ENCODE results near the gene TMC6. TPM values are rescaled to one million over a fixed set of nuclear protein-coding genes. Genes with fewer than 3 reads are reported as not detected.
"Not testable (repeated sequence)": the region's sequence is repeated elsewhere in the genome, so short reads cannot be mapped to it uniquely, and the experiment has no call there.

TMC6 gene
- total RNA-seq, 1 donor from 2014 or later, result 17.3 TPM

- DNase-seq (ENCODE audit: low read depth), result no peak
Observed at GRCh38 chr17:78124836-78125137, 3.8 kb downstream of the TMC6 start.

DNA sequence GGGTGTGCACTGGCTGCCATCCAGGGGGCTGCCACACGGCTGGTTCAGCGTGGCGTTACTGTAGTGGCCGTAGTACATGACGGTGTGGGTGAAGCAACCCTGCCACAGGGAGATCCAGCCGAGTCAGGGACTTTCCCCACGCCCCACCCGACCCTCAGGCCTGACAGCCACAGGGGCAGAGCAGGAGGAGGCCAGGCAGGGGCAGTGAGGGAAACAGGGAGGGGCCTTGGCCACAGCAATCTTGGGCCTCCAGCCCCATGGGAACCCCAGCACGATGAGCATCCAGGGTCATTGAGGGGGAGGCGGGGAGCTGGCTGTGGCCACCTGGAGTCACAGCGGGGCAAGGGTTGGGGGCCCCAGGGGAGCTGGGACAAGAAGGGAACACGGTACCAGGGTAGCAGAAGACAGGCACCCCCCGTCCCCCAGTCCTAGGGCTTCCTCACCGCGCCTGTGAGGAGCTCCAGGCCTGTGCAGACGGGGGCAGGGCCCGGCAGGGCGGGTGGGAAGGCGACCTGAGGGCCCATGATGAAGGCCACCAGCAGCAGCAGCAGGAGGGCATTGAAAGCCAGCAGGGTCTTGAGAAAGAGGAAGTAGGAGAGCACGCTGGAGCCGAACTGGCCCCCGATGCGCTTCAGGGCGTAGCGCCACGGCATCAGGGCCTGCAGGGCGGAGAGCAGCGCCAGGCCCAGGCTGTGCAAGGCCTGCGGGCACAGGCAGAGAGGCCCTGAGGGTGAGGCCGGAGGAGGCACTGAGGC lies 4.3 kb downstream of the TMC6 start:
- no peak for DNase-seq (ENCODE audit: low read depth)

DNA sequence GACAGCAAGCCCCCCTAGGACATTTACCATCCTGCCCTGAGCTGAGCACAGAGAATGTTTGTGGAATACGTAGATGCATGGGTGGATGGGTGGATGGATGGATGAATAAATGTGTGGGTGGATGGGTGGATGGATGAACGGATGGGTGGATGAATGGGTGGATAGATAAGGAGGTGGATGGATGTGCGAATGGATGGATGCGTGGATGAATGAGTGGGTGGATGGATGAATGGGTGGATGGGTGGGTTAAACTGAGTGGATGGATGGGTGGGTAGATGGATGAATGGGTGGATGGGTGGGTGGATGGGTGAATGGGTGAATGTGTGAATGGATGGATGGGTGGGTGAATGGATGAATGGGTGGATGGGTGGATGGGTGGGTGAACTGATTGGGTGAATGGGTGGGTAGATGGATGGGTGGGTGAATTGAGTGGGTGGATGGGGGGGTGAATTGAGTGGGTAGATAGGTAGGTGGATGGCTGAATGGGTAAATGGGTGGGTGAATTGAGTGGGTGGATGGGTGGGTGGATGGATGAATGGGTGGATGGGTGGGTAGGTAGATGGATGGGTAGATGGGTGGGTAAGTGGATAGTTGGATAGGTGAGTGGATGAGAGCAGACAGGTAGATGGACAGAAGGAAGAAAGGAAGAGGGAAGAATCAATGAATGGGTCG lies 5.2 kb downstream of the TMC6 start:
- no peak for DNase-seq (ENCODE audit: low read depth)

GRCh38 chr17:78122931-78123249 lies 5.7 kb downstream of the TMC6 start:
- DNase-seq (ENCODE audit: low read depth), result no peak

GRCh38 chr17:78122216-78122930 lies 6.2 kb downstream of the TMC6 start:
- DNase-seq (ENCODE audit: low read depth), result no peak

DNA sequence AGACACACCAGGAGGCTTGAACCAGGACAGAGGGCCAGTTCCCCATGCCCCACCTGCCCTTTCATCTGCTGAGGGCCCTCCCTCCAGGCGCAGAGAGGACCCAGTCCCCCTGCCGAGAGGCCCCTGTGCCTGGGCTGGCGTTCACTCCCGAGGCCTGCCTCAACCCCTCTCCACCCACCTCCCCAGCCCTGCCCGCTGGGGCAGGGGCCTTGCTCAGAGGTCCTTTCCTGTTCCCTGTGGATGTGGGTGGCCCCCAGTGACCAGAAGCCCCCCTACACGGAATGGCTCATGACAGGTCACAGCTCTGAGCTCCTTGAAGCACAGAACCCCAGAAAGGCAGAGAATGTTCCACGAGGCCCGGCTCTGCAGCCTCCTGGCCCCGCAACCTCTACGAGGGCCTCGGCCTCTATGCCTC lies 6.7 kb downstream of the TMC6 start:
- DNase-seq (ENCODE audit: low read depth), result no peak

DNA sequence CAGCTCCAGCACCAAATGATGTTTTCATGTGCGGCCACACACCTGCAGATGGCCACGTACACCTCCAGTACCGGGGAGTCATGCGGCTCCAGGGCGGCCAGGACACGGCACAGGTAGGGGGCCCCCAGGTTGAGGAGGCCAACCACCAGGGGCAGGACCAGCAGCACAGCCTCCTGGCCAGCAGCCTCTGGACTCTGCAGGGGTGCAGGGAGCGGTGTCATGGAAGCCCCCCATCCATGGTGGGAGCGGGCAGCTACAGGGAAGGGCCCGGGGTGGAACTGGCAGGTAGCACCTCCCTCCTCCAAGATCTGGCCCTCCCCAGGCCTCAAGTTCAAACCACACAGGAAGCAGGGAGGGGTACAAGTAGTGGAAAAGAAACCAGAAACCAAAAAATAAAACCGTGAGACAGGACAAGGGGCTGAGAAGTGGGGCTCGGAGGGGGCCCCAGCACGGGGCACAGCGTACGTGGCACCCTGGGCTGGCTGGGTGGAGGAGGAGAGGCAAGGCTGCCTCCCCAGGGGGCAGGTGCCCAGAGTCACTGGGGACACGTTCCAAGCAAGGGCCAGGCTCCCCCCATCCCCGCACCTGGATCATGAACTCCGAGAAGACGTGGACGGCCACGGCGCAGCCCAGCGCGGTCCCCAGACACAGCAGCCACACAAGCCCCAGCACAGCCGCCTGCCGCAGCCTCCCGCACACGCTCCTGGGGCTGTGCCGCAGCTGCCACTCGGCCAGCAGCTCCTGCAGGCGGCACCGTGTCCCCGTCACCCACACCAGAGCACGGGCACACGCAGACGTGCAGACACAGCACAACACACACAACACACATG lies 7.4 kb downstream of the TMC6 start:
- DNase-seq (ENCODE audit: low read depth), result no peak

GRCh38 chr17:78120537-78120936 lies 8.0 kb downstream of the TMC6 start:
- DNase-seq (ENCODE audit: low read depth), result no peak

GRCh38 chr17:78118801-78119241 lies 9.7 kb downstream of the TMC6 start:
- DNase-seq (ENCODE audit: low read depth), result no peak

- no peak for DNase-seq (ENCODE audit: low read depth)
Observed at GRCh38 chr17:78117027-78117981, 11.3 kb downstream of the TMC6 start.

GRCh38 chr17:78116411-78116810 lies 12.1 kb downstream of the TMC6 start:
- no peak for DNase-seq (ENCODE audit: low read depth)

DNA sequence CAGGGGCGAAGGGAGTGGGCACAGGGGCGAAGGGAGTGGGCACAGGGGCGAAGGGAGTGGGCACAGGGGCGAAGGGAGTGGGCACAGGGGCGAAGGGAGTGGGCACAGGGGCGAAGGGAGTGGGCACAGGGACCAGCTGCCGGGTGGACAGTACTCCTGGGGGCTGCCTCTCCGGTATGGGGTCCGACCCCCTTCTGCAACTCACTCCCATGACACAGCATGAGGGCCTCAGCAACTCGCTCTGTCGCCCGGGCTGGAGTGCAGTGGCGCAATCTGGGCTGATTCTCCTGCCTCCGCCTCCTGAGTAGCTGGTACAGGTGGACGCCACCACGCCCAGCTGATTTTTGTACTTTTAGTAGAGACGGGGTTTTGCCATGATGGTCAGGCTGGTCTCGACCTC lies 12.8 kb downstream of the TMC6 start:
- not testable (repeated sequence) for DNase-seq (ENCODE audit: low read depth)

GRCh38 chr17:78114831-78115723 lies 13.5 kb downstream of the TMC6 start:
- DNase-seq (ENCODE audit: low read depth), result no peak

DNA sequence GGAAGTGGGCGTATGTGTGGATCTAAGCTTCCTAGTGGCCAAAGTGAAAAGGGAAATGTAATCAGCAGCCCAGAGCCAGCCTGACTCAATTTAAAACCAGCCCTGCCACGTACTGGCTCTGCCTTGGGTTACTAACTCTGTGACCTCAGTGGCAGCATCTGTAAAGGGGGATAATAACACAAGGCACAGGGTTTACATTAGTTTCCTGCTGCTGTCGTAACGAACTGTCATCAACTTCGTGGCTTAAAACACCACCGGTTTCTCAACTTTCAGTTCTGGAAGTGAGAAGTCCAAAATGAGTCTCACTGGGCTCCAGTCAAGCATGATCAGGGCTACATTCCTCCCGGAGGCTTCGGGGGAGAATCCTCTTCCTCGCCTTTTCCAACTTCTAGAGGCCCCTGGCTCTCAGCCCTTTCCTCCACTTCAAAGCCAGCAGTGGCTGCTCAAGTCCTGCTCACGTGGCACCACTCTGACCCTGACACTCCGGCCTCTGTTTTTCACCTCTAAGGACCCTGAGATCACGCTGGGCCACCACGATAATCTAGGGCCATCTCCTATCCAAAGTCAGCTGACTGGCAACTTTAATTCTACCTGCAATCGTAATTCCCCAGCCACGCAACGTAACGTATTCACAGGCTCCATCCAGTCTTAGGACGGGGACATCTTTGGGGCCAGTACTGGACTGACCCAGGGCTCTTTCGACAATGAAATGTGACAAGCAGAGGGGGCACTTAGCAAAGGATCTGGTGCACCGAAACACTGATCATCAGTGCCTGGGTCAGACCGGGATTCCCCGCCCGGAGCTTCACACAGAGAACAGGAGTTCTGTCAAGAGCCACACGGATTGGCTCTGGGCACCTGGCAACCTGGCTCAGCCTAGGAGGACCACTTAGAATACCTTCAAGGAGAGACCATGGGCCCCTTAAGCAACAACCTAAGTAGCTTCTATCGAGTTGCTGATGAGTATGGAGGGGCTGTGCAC lies 14.5 kb downstream of the TMC6 start:
- no peak for DNase-seq (ENCODE audit: low read depth)

GRCh38 chr17:78112518-78113471 lies 15.8 kb downstream of the TMC6 start:
- DNase-seq (ENCODE audit: low read depth), result no peak

- DNase-seq (ENCODE audit: low read depth), result no peak
Observed at GRCh38 chr17:78111727-78112517, 16.6 kb downstream of the TMC6 start.
